H9 (cell line): ENCODE results near the gene CPSF4L. TPM values are rescaled to one million over a fixed set of nuclear protein-coding genes. Genes with fewer than 3 reads are reported as not detected.

ENCODE experiments used
- DNase-seq: peaks from one replicate; pipeline ENCODE4 v3.0.0-alpha.2; 2017
- H2AFZ ChIP-seq: one replicate; pipeline ENCODE4 v1.6.1; 2013; ENCODE audit warnings: mild to moderate bottlenecking, low read length, control low read depth, moderate library complexity
- H2AK5ac ChIP-seq: 2 replicates; pipeline ENCODE4 v1.6.1; 2013; ENCODE audit warnings: low read length, control low read depth, mixed read lengths; ENCODE audit not compliant: insufficient read length
- H2BK120ac ChIP-seq: one replicate; pipeline ENCODE4 v1.6.1; 2013; ENCODE audit warnings: low read depth, mild to moderate bottlenecking, low read length, control low read depth, inconsistent platforms; ENCODE audit not compliant: poor library complexity, severe bottlenecking
- H2BK12ac ChIP-seq: 2 replicates; pipeline ENCODE4 v1.6.1; 2013; ENCODE audit warnings: low read length, control low read depth, mixed read lengths, low read depth; ENCODE audit not compliant: insufficient read length
- H2BK15ac ChIP-seq: 2 replicates; pipeline ENCODE4 v1.6.1; 2013; ENCODE audit warnings: low read depth, low read length, control low read depth
- H2BK20ac ChIP-seq: one replicate; pipeline ENCODE4 v1.6.1; 2013; ENCODE audit warnings: low read depth, mild to moderate bottlenecking, low read length, control low read depth, inconsistent platforms; ENCODE audit not compliant: poor library complexity, severe bottlenecking
- H2BK5ac ChIP-seq: 2 replicates; pipeline ENCODE4 v1.6.1; 2013; ENCODE audit warnings: low read length, control low read depth, mixed read lengths; ENCODE audit not compliant: insufficient read length
- H3K14ac ChIP-seq: 2 replicates; pipeline ENCODE4 v1.6.1; 2013; ENCODE audit warnings: low read length, control low read depth; ENCODE audit not compliant: insufficient read depth
- H3K18ac ChIP-seq: 2 replicates; pipeline ENCODE4 v1.6.1; 2013; ENCODE audit warnings: low read depth, mild to moderate bottlenecking, mixed read lengths, low read length, control low read depth; ENCODE audit not compliant: insufficient read length
- H3K23ac ChIP-seq: 2 replicates; pipeline ENCODE4 v1.6.1; 2013; ENCODE audit warnings: low read length, control low read depth, mixed read lengths, low read depth; ENCODE audit not compliant: insufficient read length
- H3K23me2 ChIP-seq: 2 replicates; pipeline ENCODE4 v1.6.1; 2013; ENCODE audit warnings: low read depth, mild to moderate bottlenecking, mixed read lengths, low read length, control low read depth; ENCODE audit not compliant: insufficient read length, poor library complexity, severe bottlenecking
- H3K27ac ChIP-seq: 2 replicates; pipeline ENCODE4 v1.5.1; 2013; ENCODE audit warnings: low read length, control low read depth, mixed read lengths, low read depth; ENCODE audit not compliant: insufficient read length
- H3K27me3 ChIP-seq: 2 replicates; pipeline ENCODE4 v1.6.1; 2013; ENCODE audit warnings: low read length, control low read depth, inconsistent platforms; ENCODE audit not compliant: insufficient read depth
- H3K4ac ChIP-seq: 2 replicates; pipeline ENCODE4 v1.6.1; 2013; ENCODE audit warnings: low read depth, mild to moderate bottlenecking, control low read depth, inconsistent platforms, low read length, moderate library complexity
- H3K4me1 ChIP-seq: 2 replicates; pipeline ENCODE4 v1.6.1; 2013; ENCODE audit warnings: low read length, control low read depth, inconsistent platforms; ENCODE audit not compliant: insufficient read depth
- H3K4me2 ChIP-seq: 2 replicates; pipeline ENCODE4 v1.6.1; 2013; ENCODE audit warnings: low read length, control low read depth, mixed read lengths; ENCODE audit not compliant: insufficient read length, insufficient read depth
- H3K56ac ChIP-seq: 2 replicates; pipeline ENCODE4 v1.6.1; 2013; ENCODE audit warnings: low read depth, mild to moderate bottlenecking, mixed read lengths, low read length, control low read depth; ENCODE audit not compliant: insufficient read length
- H3K79me1 ChIP-seq: 2 replicates; pipeline ENCODE4 v1.6.1; 2013; ENCODE audit warnings: low read depth, mild to moderate bottlenecking, moderate library complexity, low read length, control low read depth, inconsistent platforms; ENCODE audit not compliant: insufficient read depth, poor library complexity, severe bottlenecking
- H3K79me2 ChIP-seq: 2 replicates; pipeline ENCODE4 v1.6.1; 2013; ENCODE audit warnings: low read length, control low read depth, inconsistent platforms; ENCODE audit not compliant: insufficient read depth
- H3K9ac ChIP-seq: 2 replicates; pipeline ENCODE4 v1.6.1; 2013; ENCODE audit warnings: low read length, control low read depth, mixed read lengths; ENCODE audit not compliant: insufficient read length; ENCODE audit errors: extremely low read depth
- H3K9me3 ChIP-seq: one replicate; pipeline ENCODE4 v1.6.1; 2013; ENCODE audit warnings: low read depth, low read length, inconsistent platforms; ENCODE audit not compliant: control insufficient read depth
- H3T11ph ChIP-seq: one replicate; pipeline ENCODE4 v1.6.1; 2013; ENCODE audit warnings: mild to moderate bottlenecking, low read length, control low read depth, inconsistent platforms
- H4K20me1 ChIP-seq: one replicate; pipeline ENCODE4 v1.6.1; 2013; ENCODE audit not compliant: control insufficient read depth, insufficient read length, insufficient read depth
- H4K5ac ChIP-seq: 2 replicates; pipeline ENCODE4 v1.6.1; 2013; ENCODE audit warnings: low read depth, mild to moderate bottlenecking, mixed read lengths, low read length, control low read depth; ENCODE audit not compliant: insufficient read length
- H4K8ac ChIP-seq: replicated peaks from 2 replicates; pipeline ENCODE4 v1.6.1; 2013; ENCODE audit warnings: low read length, control low read depth, mixed read lengths, low read depth; ENCODE audit not compliant: insufficient read length
- H4K91ac ChIP-seq: 2 replicates; pipeline ENCODE4 v1.6.1; 2013; ENCODE audit warnings: low read depth, mild to moderate bottlenecking, moderate library complexity, mixed read lengths, low read length, control low read depth; ENCODE audit not compliant: insufficient read length
- H3K27ac Mint-ChIP-seq, 3 experiments: 2 replicates in 2 of 3; 3 replicates in 1 of 3; pipeline ENCODE4 v1.8.0; 2020 to 2021; ENCODE audit warnings: mixed read lengths in 3 of 3, mild to moderate bottlenecking in 1 of 3, moderate library complexity in 1 of 3
- H3K27me3 Mint-ChIP-seq: 2 replicates; pipeline ENCODE4 v1.8.0; 2021; ENCODE audit warnings: low read depth, mild to moderate bottlenecking, moderate library complexity, mixed read lengths
- H3K36me3 Mint-ChIP-seq, 3 experiments: 2 replicates in 2 of 3; 3 replicates in 1 of 3; pipeline ENCODE4 v1.8.0; 2020 to 2021; ENCODE audit warnings: low read depth in 3 of 3, mixed read lengths in 3 of 3; ENCODE audit not compliant: insufficient read depth in 1 of 3
- H3K4me1 Mint-ChIP-seq, 2 experiments: 2 replicates each; pipeline ENCODE4 v1.8.0; 2020; ENCODE audit warnings: mixed read lengths in 2 of 2
- H3K4me3 Mint-ChIP-seq, 2 experiments: 2 replicates in 1 of 2; 3 replicates in 1 of 2; pipeline ENCODE4 v1.8.0; 2020 to 2021; ENCODE audit warnings: mild to moderate bottlenecking in 2 of 2, mixed read lengths in 2 of 2, moderate library complexity in 1 of 2
- H3K9me3 Mint-ChIP-seq, 2 experiments: 2 replicates in 1 of 2; 3 replicates in 1 of 2; pipeline ENCODE4 v1.8.0; 2020; ENCODE audit warnings: mild to moderate bottlenecking in 2 of 2, mixed read lengths in 2 of 2, moderate library complexity in 1 of 2
- WGBS: extraction: QIAGEN DNeasy Blood & Tissue Kit; methylation state at CpG from one replicate; pipeline ENCODE4 v1.1.7; 2013; ENCODE audit warnings: missing lambda C conversion rate, low lambda C conversion rate, mixed read lengths; ENCODE audit not compliant: insufficient read length; ENCODE audit errors: extremely low coverage; 5-methylcytosine and 5-hydroxymethylcytosine counted together
- total RNA-seq: library from RNA; stranded (reverse); gene quantifications from 2 replicates; pipeline ENCODE4 v1.2.1, GENCODE V29; 2021
- TF ChIP-seq, protein P1 (sequence below): fragments of 200-600 bp; sonication (generic); conservative IDR thresholded peaks from 3 replicates; pipeline ENCODE4 v1.8.0; 2021; ENCODE audit warnings: antibody characterized with exemption, mild to moderate bottlenecking

The CPSF4L gene
- total RNA-seq, 1 experiment from 2014 or later = not detected

GRCh38 chr17:73199751-73200317, 61.8 kb downstream of the CPSF4L start:
- Histone ChIP-seq H3K9ac (no peak overlapping the region), H4K8ac (no peak overlapping the region), H3K14ac (no peak overlapping the region), H3K79me1 (no peaks in the 10 kb centered on the region), H2BK20ac (no peak overlapping the region), H3K27me3 (no peaks in the 10 kb centered on the region), H3K18ac (no peak overlapping the region), H2BK15ac (no peak overlapping the region), H2BK5ac (no peak overlapping the region), H3K56ac (no peak overlapping the region), H3K79me2 (no peaks in the 10 kb centered on the region), H3K27ac (no peak overlapping the region), H2BK12ac (no peak overlapping the region), H3K4me2 (no peak overlapping the region), H3K9me3 (no peaks in the 10 kb centered on the region), H4K5ac (no peak overlapping the region), H4K91ac (no peak overlapping the region), H4K20me1 (no peaks in the 10 kb centered on the region), H3K23ac (no peak overlapping the region), H2AFZ (no peak overlapping the region), H3K4me1 (no peaks in the 10 kb centered on the region), H3K4ac (no peak overlapping the region), H3K23me2 (no peaks in the 10 kb centered on the region), H2AK5ac (no peak overlapping the region), H3T11ph (no peak overlapping the region), H2BK120ac (no peak overlapping the region)
- no peaks in the 10 kb centered on the region for H3K27me3 Mint-ChIP-seq
- no peaks in the 10 kb centered on the region; a peak in 1 of 5 replicates for H3K9me3 Mint-ChIP-seq
- H3K36me3 Mint-ChIP-seq = peaks cover 51 to 83% (median 83%) of the 10 kb centered on the region in 3 experiments; a peak in 6 of 7 replicates
- H3K27ac Mint-ChIP-seq = no peak overlapping the region
- TF ChIP-seq, protein P1, sequence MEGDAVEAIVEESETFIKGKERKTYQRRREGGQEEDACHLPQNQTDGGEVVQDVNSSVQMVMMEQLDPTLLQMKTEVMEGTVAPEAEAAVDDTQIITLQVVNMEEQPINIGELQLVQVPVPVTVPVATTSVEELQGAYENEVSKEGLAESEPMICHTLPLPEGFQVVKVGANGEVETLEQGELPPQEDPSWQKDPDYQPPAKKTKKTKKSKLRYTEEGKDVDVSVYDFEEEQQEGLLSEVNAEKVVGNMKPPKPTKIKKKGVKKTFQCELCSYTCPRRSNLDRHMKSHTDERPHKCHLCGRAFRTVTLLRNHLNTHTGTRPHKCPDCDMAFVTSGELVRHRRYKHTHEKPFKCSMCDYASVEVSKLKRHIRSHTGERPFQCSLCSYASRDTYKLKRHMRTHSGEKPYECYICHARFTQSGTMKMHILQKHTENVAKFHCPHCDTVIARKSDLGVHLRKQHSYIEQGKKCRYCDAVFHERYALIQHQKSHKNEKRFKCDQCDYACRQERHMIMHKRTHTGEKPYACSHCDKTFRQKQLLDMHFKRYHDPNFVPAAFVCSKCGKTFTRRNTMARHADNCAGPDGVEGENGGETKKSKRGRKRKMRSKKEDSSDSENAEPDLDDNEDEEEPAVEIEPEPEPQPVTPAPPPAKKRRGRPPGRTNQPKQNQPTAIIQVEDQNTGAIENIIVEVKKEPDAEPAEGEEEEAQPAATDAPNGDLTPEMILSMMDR = no peak
- H3K4me1 Mint-ChIP-seq = peaks cover 8 to 10% of the 10 kb centered on the region in 2 experiments; a peak in 3 of 4 replicates
- H3K4me3 Mint-ChIP-seq = no peak overlapping the region
- DNase-seq = no peak
- no CpG with 5 or more reads among the region's 8 CpGs for WGBS
